Neural cell (in vitro differentiated cells): Measurements from ENCODE around the gene RUNDC3A.

Source experiments
- EP300 ChIP-seq: fragments of 450-650 bp; conservative IDR thresholded peaks from 2 replicates; pipeline ENCODE4 v1.6.1; 2014; ENCODE audit warnings: antibody characterized with exemption, mild to moderate bottlenecking, moderate library complexity; ENCODE audit not compliant: poor library complexity, severe bottlenecking
- EZH2 ChIP-seq: fragments of 200-600, 300-800 bp; shearing (Covaris generic), sonication (generic); IDR thresholded peaks from 2 replicates; pipeline ENCODE4 v1.6.1; 2014; ENCODE audit warnings: antibody characterized with exemption, low read length, borderline replicate concordance, mild to moderate bottlenecking; ENCODE audit not compliant: insufficient read depth, poor library complexity, severe bottlenecking
- MXI1 ChIP-seq: fragments of 450-650 bp; conservative IDR thresholded peaks from 2 replicates; pipeline ENCODE4 v1.6.1; 2014; ENCODE audit warnings: antibody characterized with exemption, mild to moderate bottlenecking; ENCODE audit not compliant: poor library complexity, severe bottlenecking
- RAD21 ChIP-seq: fragments of 450-650 bp; conservative IDR thresholded peaks from 2 replicates; pipeline ENCODE4 v1.6.1; 2014; ENCODE audit warnings: antibody characterized with exemption, mild to moderate bottlenecking, moderate library complexity
- TF ChIP-seq, protein P1 (sequence below): fragments of 450-650 bp; IDR thresholded peaks from 2 replicates; pipeline ENCODE4 v1.5.1; 2014; ENCODE audit warnings: antibody characterized with exemption, mild to moderate bottlenecking, moderate library complexity; ENCODE audit not compliant: poor library complexity, severe bottlenecking

DNA sequence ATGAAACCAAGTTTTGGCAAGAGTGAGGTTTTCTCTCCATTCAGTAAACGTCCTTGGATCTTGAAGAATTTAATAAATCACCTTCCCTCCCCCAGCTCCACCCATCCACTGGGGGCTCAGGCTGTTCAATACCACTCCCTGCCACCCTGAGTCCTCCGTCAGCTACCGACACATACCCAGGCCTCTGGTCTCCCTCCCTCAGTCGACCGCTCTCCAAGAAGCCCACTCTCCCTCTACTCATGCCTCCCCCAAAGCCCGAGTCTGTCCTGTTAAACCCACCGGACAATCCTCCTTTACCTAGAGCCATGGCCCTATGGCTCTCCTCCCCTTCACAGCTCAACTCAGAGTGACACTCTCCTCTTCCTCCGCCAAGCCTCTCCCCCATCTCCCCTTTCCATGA, 20.8 kb upstream of the RUNDC3A start:
- TF ChIP-seq EP300 (no peak), EZH2 (no peak), MXI1 (no peak), RAD21 (no peak)
- TF ChIP-seq, protein P1, sequence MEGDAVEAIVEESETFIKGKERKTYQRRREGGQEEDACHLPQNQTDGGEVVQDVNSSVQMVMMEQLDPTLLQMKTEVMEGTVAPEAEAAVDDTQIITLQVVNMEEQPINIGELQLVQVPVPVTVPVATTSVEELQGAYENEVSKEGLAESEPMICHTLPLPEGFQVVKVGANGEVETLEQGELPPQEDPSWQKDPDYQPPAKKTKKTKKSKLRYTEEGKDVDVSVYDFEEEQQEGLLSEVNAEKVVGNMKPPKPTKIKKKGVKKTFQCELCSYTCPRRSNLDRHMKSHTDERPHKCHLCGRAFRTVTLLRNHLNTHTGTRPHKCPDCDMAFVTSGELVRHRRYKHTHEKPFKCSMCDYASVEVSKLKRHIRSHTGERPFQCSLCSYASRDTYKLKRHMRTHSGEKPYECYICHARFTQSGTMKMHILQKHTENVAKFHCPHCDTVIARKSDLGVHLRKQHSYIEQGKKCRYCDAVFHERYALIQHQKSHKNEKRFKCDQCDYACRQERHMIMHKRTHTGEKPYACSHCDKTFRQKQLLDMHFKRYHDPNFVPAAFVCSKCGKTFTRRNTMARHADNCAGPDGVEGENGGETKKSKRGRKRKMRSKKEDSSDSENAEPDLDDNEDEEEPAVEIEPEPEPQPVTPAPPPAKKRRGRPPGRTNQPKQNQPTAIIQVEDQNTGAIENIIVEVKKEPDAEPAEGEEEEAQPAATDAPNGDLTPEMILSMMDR, result no peak
